Central memory CD4-positive, alpha-beta T cell (primary cell): ENCODE measurements around the gene SLC37A2.

ENCODE experiments used
- DNase-seq: peaks from one replicate; pipeline ENCODE4 v3.0.0; 2022

Gene SLC37A2

DNA sequence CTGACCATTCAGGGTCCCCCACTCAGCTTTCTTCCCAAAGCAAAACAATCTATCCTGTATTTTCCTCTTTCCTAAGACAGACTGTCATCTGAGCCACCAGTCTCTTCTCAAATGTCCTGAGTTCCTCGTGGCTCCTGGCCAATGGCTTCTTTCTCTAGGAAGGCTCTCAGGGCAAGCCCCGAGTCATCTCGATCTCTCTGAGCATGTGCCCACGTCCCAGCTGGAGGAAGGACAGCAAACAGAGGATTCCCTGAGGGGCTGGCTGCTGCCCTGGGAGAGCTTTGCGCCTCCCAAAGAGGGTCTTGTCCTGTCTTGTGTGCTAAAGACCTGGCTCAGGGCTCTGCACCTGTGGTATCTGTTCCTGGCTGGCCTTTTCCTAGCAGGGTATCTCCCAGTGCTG is 8.3 kb downstream of the SLC37A2 start:
- DNase-seq: no peak

DNA sequence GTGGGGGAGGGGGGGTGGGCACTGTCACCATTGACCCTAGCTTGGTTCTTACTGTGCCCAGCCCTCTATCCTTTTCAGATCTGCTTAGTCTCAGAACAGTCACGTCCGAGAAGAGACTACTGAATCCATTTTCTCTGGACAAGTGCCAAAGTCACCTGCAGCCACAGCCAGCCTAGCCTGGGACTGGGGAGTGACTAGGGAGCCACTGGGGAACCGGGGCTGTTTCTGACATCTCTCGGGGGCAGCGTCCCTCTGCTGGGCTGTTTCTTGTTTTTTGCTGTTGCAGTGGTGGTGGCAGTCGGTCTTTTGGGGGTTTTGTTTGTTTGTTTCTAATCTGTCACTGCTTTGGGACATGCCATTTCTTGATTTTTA is 8.7 kb downstream of the SLC37A2 start:
- no peak for DNase-seq

DNA sequence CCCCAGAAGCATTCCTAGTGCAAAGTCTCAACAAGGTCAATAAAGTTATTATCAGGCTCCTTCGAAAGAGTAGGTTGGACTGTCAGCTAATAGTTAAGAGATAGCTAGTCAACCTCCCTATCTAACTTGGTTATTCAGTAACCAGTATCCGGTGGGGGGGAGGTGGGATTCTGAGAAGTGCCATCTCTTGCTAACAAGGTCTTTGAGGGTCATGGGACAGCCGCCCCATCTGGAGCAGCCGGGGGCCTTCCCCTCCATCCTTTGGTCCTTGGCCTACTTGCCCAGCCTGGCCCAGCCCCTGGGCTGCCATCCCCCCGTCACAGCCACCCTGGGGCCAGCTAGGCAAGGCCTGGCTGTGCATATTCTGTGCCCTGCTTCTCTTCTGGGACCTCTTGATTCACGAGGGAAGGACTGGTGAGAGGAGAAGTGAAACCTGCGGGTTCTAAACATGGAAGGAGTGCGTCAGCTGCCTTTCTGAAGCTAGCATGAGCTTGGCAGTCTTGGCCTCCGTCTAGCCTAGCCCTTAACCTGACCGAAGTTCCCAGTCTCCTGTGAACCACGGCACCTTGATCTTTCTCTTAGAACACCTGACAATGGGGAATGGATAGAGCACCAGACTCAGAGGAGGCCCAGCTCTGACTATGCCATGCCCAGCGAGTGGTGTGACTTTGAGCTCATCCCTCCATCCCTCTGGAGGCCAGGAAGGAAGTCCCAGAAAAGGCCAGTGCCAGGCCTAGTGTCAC is 9.3 kb downstream of the SLC37A2 start:
- no peak for DNase-seq

DNA sequence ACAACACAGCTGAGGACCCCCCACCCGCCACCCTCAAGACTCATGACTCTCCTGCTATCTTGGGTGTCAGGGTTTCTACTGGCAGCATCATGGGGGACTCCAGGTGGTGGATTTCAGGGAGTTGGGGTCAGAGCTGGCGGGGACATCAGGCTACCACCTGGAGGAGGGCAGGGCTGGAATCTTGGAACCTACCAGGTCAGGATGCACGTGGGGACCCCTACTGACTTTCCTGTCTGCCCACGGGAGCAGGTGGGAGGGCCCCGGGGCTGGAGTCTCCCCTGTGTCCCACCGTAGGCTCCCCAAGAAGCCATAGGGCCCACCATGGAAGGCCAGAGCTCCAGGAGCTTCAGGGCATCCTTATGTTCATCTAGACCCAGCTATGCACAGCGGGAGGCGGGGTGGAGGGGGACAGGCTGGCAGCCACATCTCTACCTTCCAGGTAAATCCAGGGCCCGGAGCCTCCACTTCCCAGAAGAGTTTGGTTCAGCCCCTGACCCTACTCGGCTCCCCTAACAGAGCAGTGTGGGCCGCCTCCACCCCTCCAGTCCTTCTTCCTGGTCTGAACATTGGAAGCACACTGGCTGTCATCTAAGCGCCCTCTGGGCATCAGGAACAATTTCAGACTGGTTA is 10.0 kb downstream of the SLC37A2 start:
- no peak for DNase-seq

DNA sequence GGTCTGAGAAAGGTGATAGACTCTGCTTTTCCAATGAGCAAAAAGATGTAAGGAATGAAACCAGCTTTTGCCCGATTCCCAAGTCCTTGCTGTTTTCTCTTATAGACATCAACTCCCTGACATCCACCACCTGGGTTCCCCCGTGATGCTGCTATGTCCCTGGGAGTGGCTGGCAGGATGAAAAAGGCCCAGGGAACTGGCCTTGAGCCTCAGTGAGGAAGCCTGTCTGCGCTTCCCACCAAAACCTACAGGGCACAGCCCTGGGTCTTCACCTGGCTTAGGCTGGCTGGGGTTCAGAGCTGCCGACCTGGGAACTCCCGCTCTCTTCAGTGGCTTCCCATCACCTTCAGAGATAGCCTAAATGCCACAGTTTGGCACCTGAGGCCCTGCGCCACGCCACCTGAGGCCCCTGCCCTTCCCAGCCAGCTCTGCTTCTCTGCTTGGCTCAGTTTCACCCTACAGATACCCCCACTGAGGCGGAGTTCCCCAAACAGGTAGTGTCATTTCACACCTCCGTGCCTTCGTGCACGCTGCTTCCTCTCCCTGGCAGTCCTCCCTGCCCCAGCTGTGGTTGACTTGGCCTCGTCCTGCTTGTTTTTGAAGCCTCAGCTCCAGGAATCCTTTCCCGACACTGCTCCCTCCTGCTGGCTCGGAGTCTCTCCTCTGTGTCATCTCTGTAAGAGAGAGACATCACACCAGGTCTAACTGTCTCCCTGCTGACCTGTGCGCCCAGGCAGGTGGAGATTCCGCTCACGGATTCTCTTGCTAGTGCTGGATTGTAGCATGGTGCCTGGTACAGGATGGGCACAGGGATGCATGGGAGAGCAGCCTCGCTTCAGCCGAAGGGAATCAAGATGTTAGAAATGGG is 10.7 kb downstream of the SLC37A2 start:
- no peak for DNase-seq

DNA sequence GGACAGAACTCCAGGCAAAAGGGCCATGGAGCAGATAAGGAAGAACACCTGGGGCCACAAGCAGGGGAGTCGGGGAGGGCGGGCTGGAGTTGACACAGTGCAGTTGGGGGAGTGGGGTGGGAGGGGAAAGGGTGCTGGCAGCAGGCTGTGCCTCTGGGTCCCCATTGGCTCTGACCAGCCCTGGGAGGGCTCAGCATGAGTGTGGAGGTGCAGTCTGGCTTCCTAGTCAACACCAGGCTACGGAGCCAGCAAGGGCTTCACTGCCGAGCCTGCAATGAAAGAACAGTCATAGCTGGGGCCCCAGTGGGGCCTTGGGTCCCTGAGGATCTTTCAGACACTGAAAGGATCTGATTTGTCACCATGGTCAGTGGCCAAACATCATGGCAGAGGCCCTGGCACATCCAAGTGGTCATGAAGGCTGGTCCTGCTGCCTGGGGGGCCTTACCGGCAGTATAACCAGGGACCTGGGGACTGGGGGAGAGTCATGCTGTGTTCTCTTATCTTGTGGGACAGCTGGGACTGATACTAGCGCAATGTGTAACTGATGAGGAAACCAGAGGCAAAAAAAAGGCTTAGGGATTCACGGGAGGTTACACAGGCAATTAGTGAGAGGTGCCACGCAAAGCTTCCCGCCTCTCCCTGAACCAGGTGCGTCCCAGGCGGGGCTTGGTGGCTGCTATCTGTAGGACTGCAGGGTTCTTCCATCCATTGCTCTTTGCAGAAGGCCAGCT is 11.6 kb downstream of the SLC37A2 start:
- no peak for DNase-seq

DNA sequence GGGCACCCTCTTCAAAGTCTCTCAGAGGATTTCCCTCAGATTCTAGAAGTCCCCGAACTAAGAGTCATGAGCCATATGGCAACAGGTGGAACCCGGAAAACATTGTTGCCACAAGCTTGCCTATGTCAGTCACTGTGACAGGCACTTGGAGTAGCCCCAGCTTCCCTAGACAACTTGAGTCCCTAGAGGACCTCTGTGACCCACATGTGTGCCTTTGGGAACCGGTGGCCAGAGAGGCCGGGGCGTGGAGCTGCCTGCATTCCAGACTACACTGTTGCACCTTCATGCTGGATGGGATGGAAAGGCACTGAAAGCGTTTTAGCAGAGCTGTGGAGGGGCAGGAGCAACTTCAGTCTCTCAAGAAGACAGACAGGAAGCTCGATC is 12.1 kb downstream of the SLC37A2 start:
- DNase-seq: no peak

DNA sequence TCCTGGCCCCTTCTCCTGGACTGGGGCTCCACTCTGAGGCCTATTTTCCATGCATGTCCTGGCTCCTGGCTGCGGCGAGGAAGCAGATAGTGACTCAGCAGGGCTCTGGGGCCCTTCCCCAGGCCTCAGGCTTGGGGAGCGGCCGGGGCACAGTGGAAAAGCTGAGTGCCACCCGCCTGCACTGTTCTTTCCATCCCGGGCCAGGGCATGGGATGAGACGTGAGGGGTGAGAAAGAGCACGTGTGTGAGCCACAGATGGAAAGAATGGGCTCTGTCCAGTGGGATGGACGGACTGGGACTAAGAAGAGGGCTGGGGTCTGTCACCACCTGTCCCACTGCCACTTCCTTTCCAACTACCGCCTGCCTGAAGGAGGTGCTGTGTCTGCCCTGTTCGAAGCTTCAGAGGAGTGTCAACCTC is 12.8 kb downstream of the SLC37A2 start:
- no peak for DNase-seq

DNA sequence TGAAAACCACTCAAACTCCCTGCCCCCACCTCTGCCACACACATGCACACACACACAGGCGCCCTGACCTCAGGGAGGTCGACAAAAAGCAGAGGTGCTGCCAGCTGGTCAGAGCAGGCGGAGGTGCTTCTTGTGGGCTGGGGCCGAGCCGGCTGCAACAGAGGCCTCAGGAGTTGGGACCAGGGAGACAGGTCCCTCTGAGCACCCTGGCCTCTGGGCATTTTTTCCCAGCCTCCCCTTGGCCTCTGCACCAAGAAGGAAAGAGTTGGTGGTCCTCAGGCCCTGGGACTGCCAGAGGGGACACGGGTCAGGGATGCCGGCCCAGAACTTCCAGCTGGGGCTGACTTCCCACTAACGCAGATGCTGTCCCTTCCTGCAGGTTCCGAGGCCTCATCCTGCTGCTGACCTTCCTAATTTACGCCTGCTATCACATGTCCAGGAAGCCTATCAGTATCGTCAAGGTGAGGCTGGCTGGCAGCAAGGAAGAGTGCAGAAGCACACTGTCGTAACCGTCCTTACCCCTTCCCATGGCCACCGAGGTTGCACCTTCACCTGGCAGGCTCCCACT is 13.4 kb downstream of the SLC37A2 start:
- no peak for DNase-seq

DNA sequence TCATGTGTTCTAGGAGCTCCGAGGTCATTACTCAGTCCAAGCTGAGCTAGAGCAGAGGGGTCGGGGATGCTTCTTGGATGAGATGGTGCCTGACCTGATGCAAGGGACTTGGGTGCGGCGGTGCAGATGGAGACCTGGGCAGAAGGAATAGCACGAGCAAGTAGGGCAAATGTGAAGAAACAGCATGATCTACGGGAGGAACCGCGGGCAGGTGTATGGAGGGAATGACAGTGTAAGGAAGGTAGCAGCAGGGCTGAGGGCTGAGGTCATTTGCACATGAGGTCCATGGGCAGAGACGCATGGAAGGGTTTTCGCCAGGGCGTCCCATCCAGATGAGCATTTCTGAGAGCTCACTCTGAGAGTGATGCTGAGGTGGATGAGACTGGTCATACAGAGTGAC is 14.9 kb downstream of the SLC37A2 start:
- DNase-seq: no peak

DNA sequence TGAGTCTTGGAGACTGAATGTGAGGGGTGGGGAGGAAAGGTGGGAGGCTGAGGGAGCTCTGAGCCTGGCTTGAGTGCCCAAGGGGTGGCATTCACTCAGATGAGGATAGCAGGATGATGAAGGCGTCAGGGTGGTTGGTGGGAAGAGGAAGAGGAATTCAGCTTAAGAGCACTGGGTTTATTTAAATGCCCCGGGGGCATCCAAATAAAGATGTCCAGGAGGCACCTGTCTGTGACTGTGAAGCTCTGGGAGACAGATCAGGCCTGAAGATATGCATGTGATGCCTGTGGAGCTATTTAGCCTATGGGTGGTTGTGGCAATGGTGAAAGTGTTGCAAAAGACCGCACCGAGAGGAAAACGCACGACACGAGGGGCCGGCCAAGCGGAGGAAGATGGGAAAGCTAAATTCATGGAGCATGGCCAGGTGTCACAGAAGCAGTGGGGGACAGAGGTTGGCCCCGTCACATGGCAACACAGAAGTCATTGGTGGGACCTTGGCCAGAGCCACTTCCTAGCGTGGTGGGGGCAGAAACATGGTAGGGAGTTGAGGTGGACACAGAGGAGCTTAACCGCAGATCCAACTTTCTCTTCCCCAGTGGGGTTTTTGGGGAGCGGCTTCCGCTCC is 15.5 kb downstream of the SLC37A2 start:
- DNase-seq: no peak

DNA sequence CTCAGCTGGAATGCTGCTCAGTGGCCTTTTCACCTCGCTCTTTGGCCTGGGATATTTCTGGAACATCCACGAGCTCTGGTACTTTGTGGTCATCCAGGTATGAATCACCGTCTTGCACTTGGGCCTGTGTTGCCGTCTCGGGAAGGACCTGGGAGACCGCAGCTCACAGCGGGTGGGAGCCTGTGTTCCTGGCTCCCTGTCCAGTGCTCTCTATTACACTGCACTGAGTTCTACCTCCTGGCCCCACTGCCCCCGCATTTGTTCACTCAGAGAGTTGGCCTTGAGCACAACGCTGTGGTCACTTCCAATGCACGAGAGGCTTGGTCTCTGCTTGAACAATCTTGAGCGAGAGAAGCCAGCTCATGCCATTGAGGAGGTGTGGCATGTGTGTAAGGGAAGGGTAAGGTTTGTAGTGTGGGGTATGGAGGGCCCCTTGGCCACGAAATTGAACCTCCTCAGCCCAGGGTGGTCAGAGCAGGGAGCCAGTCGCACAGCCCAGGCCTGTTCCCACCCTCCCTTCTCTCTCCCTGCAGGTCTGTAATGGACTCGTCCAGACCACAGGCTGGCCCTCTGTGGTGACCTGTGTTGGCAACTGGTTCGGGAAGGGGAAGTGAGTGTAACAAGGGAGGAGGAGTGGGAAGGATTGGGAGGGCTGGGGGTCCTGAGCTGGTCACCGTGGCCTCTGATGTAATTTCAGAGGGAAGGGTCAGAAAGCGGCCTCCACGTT is 16.2 kb downstream of the SLC37A2 start:
- no peak for DNase-seq

DNA sequence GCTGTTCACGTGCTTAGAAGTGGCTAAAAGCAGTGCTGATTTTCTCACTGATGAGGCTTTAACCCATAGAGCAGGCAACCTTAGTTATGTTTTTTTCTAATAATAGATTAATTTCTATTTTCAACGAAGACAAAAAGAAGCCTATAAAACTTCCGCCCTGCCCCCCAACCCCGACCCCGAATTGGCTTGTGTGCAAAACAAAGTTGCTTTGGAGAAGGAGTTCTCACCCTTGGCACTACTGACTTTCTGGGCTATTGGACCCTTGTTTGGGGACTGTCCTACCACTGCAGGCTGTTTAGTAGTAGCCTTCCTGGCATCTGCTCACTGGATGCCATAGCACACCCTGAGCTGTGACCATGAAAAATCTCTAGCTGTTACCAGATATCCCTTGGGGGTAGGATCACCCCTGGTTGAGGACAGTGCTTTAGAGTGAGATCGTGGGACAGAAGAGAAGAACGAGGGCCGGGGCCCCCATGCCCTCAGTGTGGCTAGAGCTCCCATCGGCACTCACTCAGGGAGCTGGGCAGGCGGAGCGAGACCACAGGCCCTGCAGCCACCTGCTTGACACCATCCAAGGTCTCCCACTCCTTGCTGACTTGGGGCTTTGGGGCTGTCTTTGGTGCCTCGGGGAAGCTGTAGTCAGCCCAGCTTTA is 16.9 kb downstream of the SLC37A2 start:
- no peak for DNase-seq

DNA sequence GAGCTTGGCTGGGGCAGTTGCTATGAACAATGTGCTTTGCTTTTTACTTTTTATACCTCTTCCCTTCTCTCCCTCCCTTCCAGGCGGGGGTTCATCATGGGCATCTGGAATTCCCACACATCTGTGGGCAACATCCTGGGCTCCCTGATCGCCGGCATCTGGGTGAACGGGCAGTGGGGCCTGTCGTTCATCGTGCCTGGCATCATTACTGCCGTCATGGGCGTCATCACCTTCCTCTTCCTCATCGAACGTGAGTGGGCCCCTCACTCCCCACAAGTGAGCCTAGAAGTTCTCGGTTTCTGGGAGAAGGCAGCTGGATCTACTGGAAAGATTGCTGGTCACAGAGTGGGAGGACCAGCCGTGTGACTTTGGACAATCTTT is 17.4 kb downstream of the SLC37A2 start:
- DNase-seq: no peak

DNA sequence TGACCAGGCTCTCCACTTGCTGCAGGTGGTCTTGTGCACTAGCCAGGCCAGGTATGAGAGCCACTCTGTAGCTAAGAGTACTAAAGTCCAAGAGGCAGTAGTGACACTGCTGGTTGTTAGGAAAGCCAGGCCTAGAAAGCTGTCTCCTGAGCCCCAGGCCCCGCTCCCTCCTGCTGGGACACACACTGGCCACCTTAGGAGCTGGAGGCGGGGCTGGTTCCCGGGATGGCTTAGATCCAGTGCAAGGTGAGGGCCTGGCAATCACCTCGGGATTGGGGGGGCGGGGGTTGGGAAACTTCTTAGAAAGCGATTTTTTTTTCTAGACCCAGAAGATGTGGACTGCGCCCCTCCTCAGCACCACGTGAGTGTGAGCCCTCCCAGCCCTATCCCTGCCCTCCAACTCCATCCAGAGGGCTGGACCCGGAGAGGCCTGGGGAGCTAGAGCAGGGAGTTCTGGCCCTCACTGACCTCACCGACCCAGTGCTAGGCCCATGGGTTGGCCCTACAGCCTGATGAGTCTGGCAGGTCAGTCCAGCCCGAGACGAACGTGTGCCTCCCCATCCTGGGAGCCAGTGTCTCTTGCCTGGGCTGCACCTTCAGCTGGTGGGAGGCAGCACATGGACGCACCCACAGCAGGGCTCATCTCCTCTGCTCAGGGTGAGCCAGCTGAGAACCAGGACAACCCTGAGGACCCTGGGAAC is 18.1 kb downstream of the SLC37A2 start:
- DNase-seq: no peak

DNA sequence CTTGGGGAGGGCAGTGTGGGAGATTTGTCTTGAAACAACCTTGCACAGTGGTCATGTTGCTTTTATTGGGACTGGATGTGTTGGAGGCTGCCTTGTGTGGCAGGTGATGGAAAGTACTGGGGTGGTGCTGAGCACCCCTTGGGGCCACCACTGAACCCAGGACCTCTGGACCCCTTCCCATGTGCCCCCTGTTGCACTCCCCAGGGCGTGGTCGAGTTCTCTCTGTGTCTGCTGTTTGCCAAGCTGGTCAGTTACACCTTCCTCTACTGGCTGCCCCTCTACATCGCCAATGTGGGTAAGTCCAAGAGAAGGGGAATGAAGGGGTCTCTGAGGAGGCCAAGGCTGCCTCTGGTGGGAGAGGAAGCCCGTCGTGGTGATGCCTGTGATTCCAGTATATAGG is 18.9 kb downstream of the SLC37A2 start:
- no peak for DNase-seq

DNA sequence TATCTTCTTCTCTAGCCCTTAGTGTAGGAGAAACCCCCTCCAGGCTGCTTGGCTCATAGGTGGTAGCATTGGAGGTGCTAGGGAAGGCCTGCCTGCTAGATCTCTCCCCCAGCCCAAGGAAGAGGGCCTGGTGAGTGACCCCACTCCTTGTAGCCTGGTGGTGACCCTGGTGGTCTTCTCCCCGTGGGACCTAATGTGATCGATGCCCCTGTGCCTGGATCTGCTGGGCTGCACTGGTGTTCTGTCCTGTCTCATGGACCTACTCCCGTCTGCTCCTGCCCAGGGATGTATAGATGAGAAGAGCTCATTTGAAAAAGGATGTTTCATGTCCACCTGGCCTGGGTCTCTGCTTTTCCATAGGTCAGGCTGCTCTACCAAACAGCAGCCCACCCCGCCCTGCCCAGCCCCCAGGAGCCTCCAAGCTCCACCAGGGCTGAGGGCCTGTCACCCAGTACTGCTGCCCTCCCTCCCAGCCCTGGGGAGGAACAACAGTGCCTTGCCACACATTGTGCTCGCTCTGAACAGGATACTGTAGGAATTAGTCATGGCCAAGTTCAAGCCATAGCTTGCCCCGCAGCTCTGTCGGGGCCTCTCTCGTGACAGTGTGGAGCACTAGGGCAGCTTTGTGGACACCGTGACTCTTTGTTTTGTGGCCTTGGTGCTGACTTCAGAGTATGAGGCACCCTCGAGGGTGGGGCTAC is 19.7 kb downstream of the SLC37A2 start:
- DNase-seq: no peak

DNA sequence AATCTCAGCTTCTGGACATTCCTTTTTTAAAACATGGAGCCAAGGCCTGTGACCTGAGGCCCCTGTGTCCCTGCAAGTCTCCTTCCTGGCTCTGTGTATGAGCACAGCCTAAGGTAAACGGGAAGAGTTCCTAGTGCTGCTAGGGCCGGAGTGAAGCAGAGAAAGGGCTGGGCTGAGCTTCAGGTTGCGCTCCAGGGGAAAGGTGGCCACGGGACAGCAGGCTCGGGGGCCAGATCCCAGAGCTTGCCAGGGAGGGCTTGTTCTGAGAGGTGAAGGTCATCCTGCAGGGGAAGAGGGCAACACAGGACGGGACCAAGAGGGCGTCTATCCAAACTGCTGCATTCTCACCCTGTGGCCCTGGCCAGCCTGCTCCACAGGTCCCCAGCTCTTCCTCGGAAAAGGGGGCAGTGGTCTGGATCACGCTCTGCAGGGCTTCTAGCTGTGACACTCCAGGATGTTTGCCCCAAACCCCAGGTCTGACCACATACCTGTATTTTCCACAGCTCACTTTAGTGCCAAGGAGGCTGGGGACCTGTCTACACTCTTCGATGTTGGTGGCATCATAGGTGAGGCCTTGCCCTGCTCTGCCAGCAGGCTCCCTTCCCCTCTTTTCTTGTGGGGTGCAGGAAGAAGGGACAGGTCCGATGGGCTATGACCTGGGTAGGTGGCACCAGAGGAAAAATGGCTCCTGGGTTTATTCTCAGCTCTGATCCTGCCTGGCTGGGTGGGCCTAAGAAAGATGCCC is 20.4 kb downstream of the SLC37A2 start:
- DNase-seq: no peak

DNA sequence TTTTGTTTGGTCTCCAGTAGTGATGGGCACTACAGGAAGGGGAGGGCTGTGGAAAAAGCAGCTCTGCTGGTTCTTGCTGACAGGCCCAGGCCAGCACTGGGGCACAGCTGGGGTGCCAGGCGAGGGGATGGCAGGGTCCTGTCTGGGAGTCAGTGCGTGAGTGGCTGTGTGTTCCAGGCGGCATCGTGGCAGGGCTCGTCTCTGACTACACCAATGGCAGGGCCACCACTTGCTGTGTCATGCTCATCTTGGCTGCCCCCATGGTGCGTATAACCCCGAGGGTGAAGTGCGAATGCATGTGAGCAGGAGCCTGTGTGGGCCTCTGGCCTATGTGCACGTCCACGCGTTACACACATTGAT is 20.9 kb downstream of the SLC37A2 start:
- DNase-seq: no peak
